ENCODE measurements around the gene CPE. TPM values are rescaled to one million over a fixed set of nuclear protein-coding genes. Genes with fewer than 3 reads are reported as not detected.

CPE gene
- total RNA-seq, 1 donor from 2014 or later: 63.6 TPM

GRCh38 chr4:165398570-165398969 lies 19.8 kb downstream of the CPE start:
- Histone ChIP-seq H3K9me3 (no peaks in the 10 kb centered on the region), H3K36me3 (no peaks in the 10 kb centered on the region), H3K27me3 (no peaks in the 10 kb centered on the region), H3K27ac (no peak overlapping the region), H3K4me1 (no peaks in the 10 kb centered on the region), H3K4me3 (no peak overlapping the region)
- no peak for TF ChIP-seq CTCF (IDR thresholded peaks at IDR 0.05)
- intact Hi-C loops (cut with DNase I): no loop called here
- DNase-seq: no peak
- no peak for ATAC-seq

GRCh38 chr4:165402375-165402774 lies 23.6 kb downstream of the CPE start:
- no peaks in the 10 kb centered on the region for H3K9me3 ChIP-seq
- no peaks in the 10 kb centered on the region for H3K4me1 ChIP-seq
- ATAC-seq: no peak
- intact Hi-C loops (cut with DNase I): no loop called here
- no peak overlapping the region for H3K27ac ChIP-seq
- TF ChIP-seq CTCF (IDR thresholded peaks at IDR 0.05): no peak
- H3K4me3 ChIP-seq: no peak overlapping the region
- H3K27me3 ChIP-seq: no peaks in the 10 kb centered on the region
- no peaks in the 10 kb centered on the region for H3K36me3 ChIP-seq
- no peak for DNase-seq

- Histone ChIP-seq H3K4me1 (no peaks in the 10 kb centered on the region), H3K36me3 (no peaks in the 10 kb centered on the region), H3K9me3 (no peaks in the 10 kb centered on the region), H3K4me3 (no peak overlapping the region), H3K27ac (no peak overlapping the region), H3K27me3 (no peaks in the 10 kb centered on the region)
- intact Hi-C loops (cut with DNase I): no loop called here
- ATAC-seq: no peak
- TF ChIP-seq CTCF (IDR thresholded peaks at IDR 0.05): no peak
- no peak for DNase-seq
Measured at GRCh38 chr4:165403048-165403447, 24.2 kb downstream of the CPE start.

- DNase-seq (no peak), ATAC-seq (no peak)
- Histone ChIP-seq H3K4me1 (no peaks in the 10 kb centered on the region), H3K27ac (no peak overlapping the region), H3K9me3 (no peaks in the 10 kb centered on the region), H3K4me3 (no peak overlapping the region), H3K36me3 (no peaks in the 10 kb centered on the region), H3K27me3 (no peaks in the 10 kb centered on the region)
- TF ChIP-seq CTCF (IDR thresholded peaks at IDR 0.05): no peak
- intact Hi-C loops (cut with DNase I): no loop called here
Measured at GRCh38 chr4:165403637-165404036, 24.8 kb downstream of the CPE start.

GRCh38 chr4:165404080-165404479 lies 25.3 kb downstream of the CPE start:
- Histone ChIP-seq H3K27ac (no peak overlapping the region), H3K4me1 (no peaks in the 10 kb centered on the region), H3K27me3 (no peaks in the 10 kb centered on the region), H3K9me3 (no peaks in the 10 kb centered on the region), H3K36me3 (no peaks in the 10 kb centered on the region), H3K4me3 (no peak overlapping the region)
- intact Hi-C loops (cut with DNase I): no loop called here
- no peak for TF ChIP-seq CTCF (IDR thresholded peaks at IDR 0.05)
- ATAC-seq (no peak), DNase-seq (no peak)

GRCh38 chr4:165404696-165405095 lies 25.9 kb downstream of the CPE start:
- Histone ChIP-seq H3K27ac (no peak overlapping the region), H3K36me3 (no peaks in the 10 kb centered on the region), H3K4me1 (no peaks in the 10 kb centered on the region), H3K27me3 (no peaks in the 10 kb centered on the region), H3K9me3 (no peaks in the 10 kb centered on the region), H3K4me3 (no peak overlapping the region)
- intact Hi-C loops (cut with DNase I): no loop called here
- no peak for ATAC-seq
- DNase-seq: no peak
- no peak for TF ChIP-seq CTCF (IDR thresholded peaks at IDR 0.05)
